ENCODE data around the gene PCDH9.

DNA sequence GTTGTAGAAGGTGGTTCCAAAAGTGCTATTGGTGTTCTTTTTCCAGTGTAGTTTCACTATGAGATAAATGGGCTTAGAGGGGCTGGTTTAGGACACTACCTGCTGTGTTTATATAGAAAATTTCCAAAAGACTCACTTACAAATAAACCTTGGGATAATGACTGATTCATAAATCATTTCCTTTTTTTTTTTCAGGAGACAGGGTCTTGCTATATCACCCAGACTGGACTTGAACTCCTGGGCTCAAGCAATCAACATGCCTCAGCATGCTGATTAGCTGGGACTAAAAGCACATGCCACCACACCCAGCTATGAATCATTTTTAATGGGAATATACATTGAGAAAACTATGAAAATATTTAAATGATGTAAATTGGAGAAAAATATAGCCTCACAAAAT lies 376.6 kb downstream of the PCDH9 start:
- TF ChIP-seq POLR2AphosphoS5 (IDR thresholded peaks at IDR 0.05; ENCODE audit: borderline replicate concordance, low read depth, low read length) (no peak), EZH2 (IDR thresholded peaks at IDR 0.05) (no peak), FOXP2 (optimal IDR thresholded peaks at IDR 0.05; ENCODE audit: control extremely low read depth, extremely low read length, insufficient read depth) (no peak)
